Central memory CD4-positive, alpha-beta T cell (primary cell): Measurements from ENCODE around the gene MYLK3.

Experiments
- DNase-seq: peaks from one replicate; pipeline ENCODE4 v3.0.0; 2022

MYLK3 gene

GRCh38 chr16:46727184-46727583 lies 21.0 kb downstream of the MYLK3 start:
- no peak for DNase-seq

DNA sequence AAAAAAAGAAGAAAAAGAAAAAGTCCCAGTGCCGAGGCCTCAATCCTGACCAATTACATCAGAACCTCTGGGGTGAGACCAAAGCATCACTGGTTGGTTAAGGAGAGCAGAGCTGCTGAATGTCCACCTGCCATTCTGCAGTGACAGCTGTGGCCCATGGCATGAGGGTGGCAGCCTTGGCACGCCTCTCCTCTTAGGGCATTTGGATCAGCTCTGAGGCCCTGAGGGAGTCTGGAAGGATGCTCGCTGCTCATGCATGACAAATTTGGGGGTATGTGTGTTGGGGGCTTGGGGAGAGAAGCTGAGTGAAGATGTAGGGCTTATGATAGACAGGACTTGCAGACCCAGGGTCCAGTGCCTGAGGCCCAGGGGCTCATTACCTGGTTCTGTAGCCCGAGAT lies 26.3 kb downstream of the MYLK3 start:
- no peak for DNase-seq

GRCh38 chr16:46720619-46721018 lies 27.5 kb downstream of the MYLK3 start:
- DNase-seq, result no peak

DNA sequence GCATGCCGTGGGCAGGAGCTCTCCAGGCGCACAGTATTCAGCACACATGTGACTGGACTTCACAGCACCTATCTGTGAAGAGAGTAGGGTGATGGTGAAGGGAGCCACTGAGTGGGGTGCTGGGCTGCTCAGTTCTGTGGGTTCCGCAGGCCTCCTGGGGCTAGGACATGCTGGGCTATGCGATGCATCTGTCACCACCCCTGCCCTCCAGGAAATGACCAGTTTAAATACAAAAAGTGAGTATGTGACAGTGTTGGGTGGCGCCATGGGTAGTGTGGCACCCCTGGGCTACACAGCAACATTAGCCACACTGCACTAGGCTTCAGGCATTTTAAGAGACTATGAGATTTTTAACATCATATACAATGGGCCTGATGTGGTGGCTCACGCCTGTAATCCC lies 28.6 kb downstream of the MYLK3 start:
- no peak for DNase-seq

DNA sequence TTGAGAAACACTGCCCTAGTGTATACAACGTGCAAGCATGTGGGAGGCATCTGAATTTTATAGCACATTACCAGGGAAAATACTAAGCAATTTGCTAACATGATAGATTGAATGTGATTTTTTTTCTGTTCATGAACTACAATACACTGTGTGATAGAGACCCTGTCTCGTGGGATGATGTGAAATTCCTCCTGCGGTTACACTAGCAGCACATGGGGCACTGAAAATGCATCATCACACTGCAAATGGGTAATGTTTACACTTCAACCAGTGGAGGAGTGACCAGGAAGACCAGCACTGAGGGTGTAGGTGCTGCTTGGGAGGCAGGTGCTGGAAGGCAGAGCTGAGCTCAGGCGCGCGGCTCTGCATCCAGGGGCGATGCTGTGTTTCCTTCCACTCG lies 29.9 kb downstream of the MYLK3 start:
- DNase-seq, result no peak

DNA sequence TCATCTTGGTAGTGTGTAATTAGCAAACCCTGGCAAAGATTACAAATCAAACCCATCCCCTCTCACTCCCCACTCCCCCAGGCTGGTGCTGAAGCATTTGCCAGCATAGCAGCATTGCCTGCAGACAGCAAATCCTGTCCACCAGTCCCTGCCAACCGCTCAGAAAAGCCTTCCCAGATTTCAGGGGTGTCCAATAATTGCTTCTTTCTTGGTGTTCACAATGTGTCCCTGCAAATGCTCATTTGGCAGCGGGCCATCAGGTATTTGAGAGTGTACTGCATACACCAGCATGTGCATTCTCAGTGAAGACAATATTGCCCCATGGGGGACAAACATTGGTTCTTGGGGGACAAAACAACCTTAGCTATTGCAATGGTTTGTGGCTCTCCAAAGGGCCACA lies 30.5 kb downstream of the MYLK3 start:
- DNase-seq, result no peak

- DNase-seq, result no peak
Measured at GRCh38 chr16:46715769-46716305, 32.3 kb downstream of the MYLK3 start.

GRCh38 chr16:46714797-46715591 lies 33.1 kb downstream of the MYLK3 start:
- no peak for DNase-seq

- no peak for DNase-seq
Measured at GRCh38 chr16:46713634-46714033, 34.5 kb downstream of the MYLK3 start.

DNA sequence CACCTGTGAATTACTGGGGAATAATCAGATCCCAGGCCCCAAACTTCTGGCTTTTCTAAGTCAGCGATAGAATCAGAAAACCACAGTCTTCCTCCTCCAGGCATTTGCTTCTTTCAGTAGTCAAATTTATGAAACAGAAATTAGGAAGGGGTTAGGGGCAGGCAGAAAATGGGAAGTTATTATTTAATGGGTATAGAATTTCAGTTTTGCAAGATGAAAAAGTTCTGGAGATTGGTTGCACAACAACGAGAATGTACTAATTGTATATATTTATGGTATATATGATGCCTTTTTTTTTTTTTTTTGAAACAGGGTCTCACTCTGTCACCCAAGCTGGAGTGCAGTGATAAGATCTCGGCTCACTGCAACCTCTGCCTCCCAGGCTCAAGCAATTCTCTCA lies 35.2 kb downstream of the MYLK3 start:
- no peak for DNase-seq

DNA sequence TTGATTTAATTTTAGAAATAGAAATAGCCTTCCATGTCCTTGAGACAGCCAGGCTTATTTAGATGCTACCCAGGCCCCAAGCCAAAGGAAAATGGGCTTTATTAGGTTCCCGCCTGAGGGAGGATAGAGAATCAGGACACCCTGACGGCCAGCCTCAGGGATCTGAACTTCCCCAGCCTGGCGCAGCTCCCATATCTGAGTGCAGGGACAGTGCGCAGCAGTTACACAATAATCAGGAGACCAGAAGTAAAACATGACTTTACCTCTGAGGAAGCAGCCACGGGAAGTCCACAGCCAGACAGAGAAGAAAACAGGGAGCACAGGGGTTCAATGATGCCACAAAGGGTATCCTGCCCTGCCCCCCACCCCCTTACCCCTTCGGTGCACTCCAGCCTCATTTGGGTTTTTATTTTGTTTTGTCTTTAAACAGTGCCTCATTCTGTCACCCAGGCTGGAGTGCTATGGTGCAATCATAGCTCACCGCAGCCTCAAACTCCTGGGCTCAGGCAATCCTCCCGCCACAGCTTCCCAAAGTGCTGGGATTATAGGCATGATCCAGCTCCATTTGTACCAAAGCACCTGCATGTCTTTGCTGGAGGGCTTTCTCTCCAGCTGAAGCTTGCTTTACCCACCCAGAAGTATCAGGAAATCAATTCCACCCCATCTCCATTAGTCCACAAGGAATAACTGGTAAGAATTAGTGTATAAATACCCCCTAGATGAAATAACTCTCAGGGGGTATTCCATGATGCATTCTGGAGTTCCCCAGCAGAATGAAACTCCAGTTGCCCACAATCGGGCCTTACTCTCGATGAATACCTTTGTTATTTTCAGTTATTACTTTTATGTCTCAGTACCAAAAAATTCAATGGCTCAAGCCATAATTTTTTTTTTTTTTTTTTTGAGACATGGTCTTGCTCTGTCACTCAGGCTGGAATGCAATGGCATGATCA lies 36.8 kb downstream of the MYLK3 start:
- DNase-seq, result no peak

DNA sequence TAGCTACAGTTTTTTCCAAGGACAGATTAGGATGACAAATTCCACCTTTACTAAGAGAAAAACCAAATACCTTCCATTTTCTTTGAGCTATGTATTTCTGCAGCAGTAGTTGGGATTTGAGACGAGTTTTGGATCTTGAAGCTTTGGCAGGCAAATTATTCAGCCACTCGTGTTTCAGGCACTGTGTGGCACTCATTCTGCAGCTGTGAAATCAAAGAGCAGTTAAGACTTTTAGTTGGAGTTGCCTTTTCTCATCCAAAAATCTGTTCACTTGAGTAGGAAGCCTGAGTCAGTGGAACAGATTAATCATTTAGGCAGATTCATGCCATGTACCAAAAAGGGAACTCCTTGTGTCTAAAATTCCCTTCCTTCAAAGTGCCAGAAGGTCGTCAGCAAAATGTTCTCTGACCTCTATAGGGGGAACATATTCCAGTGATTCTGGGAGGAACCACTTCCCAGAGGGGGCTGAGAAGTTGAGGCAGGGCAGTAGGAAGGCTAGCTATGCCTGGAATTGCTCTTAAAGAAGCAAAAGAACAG lies 38.6 kb downstream of the MYLK3 start:
- no peak for DNase-seq

GRCh38 chr16:46706642-46707041 lies 41.5 kb downstream of the MYLK3 start:
- no peak for DNase-seq

GRCh38 chr16:46702030-46702429 lies 46.1 kb downstream of the MYLK3 start:
- DNase-seq, result no peak

- no peak for DNase-seq
Measured at GRCh38 chr16:46701615-46702014, 46.5 kb downstream of the MYLK3 start.

GRCh38 chr16:46700048-46700447 lies 48.1 kb downstream of the MYLK3 start:
- DNase-seq, result no peak

- DNase-seq, result no peak
Measured at GRCh38 chr16:46696957-46697356, 51.2 kb downstream of the MYLK3 start.

DNA sequence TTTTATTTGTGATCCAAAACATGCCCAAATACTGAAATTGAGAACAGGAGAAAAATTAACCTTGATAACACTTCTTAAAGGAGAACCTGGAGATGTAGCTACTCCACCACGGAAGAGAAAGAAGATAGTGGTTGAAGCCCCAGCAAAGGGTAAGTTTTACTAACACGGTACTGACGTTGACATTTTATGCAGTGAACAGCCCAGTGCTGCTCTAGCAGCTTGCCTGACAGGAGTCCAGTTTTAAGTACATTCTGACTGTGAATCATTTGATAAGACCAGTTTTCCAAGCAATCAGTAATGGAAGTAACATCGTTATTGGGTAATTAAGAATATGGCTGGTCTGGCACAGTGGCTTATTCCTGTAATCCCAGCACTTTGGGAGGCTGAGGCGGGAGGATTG lies 52.2 kb downstream of the MYLK3 start:
- DNase-seq, result no peak

DNA sequence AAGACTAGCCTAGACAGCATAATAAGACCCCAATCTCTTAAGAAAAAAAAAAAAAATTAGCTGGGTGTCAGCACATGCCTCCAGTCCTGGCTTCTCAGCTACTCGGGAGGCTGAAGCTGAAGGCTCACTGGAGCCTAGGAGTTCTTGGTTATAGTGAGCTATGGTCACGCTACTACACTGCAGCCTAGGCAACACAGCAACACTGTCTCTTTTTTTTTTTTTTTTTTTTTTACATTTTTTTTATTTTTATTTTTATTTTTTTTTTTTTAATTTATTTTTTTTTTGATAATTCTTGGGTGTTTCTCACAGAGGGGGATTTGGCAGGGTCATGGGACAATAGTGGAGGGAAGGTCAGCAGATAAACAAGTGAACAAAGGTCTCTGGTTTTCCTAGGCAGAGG lies 54.5 kb downstream of the MYLK3 start:
- DNase-seq, result no peak

DNA sequence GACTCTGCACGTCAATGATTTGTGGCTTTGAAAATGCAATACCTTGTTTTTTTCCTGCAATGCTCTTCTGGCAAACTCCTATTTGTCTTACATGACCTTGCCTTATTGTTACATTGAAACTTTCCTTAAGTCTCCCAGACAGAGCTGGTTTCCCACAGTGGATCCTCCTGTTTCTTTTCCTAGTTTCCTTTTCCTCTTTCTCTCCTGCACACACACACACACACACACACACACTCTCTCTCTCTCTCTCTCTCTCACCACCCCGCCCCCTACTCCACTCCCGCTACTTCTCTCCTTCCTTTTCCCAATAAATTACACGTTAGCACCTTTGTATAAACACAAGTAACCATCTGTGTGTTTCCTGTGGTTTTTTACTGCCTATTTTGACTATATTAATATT lies 56.4 kb downstream of the MYLK3 start:
- no peak for DNase-seq

- DNase-seq, result no peak
Measured at GRCh38 chr16:46690281-46691178, 57.6 kb downstream of the MYLK3 start.
